GM18873 (cell line): Measurements from ENCODE around the gene C18orf32.
A peak's percentile ranks its signal among the peaks of the same experiment; 100 is the strongest.
"Not testable (repeated sequence)": the region's sequence is repeated elsewhere in the genome, so short reads cannot be mapped to it uniquely, and the experiment has no call there.

Experiments used
- ATAC-seq: cut with Tn5 transposase; IDR thresholded peaks from one replicate; pipeline ENCODE4 v1.9.1; 2021; ENCODE audit warnings: mild to moderate bottlenecking, moderate library complexity, moderate number of reproducible peaks; ENCODE audit not compliant: unreplicated experiment, low FRiP score

C18orf32 gene

DNA sequence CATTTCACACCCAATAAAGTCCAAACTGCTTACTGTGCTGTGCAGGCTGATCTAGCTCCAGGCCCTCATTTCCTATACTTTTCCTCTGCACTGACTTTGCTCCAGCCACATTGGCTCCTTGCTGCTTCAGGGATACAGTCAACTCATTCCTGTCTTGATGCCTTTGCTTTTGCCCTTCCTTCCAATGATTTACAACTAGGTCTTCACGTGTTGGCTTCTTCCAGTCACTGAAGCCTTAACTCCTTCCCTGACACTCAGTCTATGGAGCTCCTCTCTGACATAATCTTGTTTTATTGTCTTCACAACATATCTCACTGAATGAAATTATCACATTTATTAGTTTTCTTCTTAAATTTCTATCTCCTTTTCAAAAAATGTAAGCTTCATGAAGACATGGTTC is 16.9 kb upstream of the C18orf32 start:
- no peak for ATAC-seq

DNA sequence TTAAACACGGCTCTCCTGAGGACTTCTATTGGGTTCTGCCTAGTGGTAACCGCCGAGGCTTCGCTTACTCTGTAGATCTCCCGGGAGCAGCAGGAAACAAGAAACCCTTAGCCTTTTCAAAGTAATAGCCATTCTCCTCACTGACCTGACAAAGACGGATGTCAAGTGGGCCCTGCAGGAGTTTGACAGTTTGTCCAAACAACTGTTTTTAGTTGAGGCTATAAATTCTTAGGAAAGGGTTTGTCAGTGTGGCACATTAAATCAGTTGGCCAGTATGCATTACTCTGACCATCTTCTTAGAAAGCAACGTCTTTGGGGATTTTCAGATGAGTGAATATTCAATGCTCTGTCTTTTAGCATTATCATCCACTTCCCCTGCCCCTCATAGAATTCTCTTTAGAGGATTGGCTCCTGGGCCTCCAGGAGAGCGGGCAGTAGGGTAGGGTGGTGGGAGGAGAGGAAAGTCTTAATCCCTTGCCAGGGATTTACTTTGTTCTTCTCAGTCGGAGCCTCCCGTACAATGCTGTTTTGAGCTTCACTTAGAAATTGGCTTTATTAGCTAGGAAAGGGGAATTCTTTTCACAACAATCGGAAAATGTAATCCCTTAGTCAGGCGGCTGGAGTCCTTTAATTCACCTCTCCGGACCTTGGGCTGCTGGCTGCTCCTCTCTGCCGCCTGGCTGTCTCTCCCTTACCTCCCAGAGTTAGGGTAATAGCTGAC is 13.3 kb upstream of the C18orf32 start:
- ATAC-seq, result no peak

DNA sequence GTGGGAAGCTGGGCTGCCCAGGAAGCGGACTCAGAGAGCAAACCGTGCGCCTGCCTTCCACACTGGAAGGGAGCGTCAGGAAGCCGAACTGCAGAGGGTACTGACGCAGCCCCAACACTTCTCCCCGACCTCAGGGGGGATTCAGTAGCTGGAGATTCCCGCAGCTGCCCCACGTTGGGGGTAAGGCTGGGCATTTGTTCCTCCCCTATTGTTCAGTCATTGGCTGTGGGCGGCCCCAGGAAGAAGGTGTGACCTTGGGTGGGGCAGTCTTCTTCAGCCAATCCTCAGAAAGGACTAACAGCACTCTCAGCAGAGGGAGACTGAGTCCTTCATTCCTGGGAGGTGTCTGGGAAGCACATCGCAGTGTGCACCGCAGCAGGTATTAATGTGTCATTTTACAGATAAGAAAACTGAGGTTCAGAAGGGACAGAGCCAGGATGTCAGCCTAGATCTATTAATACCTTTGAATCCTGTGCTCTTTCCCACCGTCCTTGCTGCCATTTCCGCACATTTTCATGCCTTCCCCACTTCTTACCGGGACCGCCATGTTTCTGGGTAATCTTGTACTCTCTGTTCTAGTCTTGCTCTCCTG is 12.1 kb upstream of the C18orf32 start:
- no peak for ATAC-seq

DNA sequence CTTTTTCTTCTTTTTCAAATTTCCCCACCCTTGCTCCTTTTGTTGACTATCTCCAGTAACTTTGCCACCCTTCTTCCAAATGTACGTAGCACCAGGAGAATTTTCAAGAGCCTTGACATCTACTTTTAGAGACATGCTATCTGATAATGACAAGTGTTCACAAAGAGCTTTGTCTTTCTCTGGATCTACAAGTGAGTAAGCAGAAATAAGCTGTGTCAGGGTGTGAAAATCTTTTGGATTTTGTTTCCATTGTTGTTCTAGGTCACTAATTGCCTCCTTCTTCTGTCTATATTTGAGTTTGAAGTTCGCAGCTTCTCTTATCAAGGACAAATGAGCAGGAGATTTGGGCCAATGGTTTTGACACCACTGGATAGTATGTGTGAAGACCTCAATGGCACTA is 8.4 kb upstream of the C18orf32 start:
- ATAC-seq, result no peak

DNA sequence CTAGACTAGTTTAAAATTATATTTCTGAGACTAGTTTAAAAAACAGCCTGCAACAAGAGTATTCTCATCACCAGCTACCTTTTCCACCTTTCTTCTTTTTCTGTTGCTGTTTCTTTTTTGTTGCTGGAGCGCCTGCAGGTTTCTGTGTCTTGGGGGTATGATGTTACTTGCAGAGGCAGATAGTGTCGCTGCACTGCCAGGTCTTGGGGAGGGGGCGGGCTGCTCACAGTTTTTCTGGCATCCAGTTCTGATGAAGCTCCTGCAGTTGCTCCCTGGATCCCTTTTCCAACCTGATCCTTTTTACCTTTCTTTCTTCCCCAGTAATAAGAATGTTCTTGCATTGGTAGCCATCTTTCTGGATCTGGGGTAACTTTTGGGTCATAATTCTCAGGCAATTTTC is 8.0 kb upstream of the C18orf32 start:
- no peak for ATAC-seq

DNA sequence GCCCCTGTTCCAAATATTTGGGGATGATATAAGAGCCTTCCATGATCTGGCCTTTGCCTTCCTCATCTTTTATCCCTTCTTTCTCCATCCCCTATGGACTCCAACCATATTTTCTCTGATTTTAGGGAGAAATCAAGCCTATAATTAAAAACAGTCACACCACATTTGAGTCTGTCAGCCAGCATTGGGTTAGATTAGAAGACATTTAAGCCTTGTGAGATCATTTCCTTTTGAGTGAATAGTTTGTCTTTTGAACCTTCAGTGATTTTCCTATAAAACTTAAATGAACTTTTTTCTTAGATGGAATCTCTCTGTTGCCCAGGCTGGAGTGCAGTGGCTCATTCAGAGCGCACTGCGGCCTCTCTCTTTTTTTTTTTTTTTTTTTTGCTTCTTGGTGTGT is 7.6 kb upstream of the C18orf32 start:
- ATAC-seq, result no peak

DNA sequence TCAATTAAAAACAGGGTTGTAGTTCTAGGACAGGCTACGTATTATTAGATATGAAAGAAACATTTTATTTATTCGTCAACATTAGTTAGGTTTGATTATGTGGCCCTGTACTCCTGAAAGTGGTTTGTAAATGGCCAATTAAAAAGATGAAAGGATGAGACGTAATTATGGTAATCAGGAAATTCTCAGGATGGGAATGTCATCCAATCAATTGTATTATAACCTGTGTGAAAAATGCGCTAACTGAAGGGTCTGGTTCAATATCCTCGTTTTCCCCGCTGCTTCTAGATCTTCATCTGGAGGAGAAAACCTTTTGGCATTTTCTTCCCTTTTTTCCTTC is 5.6 kb upstream of the C18orf32 start:
- no peak for ATAC-seq

DNA sequence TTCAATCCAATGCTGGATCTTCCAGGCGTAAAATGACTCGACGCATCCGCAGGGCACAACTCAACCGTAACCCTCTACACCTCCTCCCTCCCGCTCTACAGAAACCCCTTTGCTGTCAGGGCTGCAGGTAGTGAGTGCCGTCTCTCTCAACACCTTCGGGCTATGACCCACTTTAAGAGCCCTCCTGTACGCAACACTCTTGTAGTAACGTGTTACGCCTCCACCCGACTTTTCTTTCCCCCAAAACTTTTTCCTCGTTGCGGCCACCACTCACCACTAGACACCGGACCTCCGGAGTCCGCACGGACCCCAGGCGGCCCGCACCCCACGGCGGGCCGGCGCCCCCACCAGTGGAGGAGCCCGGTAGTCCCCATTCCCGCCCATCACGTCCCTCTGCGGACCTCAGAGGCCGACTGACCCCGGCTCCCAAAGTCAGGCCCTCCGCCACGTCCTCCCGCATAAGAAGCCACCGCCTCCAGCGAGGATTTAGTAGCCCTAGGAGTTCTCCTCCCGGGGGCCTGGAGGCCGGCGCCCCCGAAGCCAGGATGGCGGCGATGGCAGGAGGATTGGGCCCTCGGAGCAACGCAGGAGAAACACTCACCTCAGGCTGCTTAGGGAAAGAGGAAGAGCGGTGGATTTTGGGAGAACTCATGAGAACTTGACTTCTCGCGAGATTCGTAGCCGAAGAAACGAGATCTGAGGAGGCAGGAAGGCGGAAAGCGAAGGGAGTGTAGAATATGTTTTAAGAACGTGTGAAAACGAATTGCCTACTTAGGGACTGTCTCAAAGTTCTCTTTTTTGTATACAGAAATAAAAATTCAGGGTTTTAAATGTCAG is 5.0 kb upstream of the C18orf32 start, which contains the start of gene RPL17:
Gene RPL17 (minus strand): TSS at position 609 of the 837 bp plus-strand sequence.
- ATAC-seq, result peak; percentile 48

DNA sequence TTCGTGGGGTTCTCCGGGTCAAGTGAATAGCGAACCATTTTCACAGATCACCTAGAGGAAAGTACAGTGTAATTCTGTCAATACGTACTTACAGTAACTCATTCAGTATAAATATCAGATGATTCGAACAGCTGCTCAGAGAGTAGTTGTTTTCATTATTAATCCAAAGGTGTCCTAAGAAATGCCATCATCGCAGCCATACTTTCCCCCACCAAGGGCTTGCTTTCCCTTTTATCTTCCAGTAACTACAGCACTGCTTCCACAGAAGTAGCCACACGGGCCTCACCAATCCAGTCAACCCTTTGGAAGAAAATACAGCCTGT is 4.5 kb upstream of the C18orf32 start:
- no peak for ATAC-seq

DNA sequence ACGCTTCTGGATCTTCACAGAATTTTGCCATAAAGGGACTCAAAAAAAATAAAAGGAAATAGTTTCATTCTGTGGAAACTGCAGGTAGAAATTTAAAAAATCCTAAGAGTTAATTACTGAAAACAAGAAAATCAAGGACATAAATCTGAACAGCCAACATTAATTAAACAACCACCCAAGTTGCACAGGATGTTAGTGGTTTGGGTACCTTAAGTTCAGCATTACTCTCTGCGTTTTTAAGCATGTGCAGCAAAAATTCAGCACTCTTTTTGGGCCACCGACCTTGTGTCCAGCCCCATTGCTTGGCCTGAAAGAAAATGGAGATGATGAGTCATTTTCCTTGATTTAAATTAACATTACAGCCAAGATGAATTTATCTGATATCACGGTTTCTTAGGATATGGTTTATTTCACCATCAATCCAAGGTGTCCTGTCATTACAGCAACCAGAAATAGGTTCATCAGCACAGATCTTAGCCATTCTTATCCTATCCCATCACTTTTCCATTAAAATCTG is 3.3 kb upstream of the C18orf32 start:
- no peak for ATAC-seq

DNA sequence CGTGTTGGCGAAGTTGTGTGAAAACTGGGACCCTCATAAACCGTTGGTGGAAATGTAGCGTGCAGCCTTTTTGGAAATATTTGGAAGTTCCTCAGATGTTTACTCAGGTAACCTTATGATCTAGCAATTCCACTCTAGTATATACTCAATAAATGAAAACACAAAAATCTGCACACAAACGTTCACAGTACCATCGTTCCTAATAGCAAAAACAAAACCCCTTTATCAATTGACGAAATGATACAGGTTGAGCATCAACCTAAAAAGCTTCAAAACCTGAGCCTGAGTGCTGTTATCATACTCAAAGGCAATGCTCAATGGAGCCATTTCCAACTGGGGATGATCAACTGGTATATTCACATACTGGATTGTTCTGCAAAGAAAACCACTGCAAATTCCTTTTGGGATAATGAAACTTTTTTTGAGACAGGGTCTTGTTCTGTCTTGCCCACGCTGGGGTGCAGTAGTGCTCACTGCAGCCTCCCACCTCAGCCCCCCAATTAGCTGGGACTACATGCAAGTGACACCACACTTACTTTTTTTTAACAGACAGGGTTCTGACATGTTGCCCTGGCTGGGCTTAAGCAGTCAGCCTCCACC is 777 bp upstream of the C18orf32 start:
- ATAC-seq, result no peak

DNA sequence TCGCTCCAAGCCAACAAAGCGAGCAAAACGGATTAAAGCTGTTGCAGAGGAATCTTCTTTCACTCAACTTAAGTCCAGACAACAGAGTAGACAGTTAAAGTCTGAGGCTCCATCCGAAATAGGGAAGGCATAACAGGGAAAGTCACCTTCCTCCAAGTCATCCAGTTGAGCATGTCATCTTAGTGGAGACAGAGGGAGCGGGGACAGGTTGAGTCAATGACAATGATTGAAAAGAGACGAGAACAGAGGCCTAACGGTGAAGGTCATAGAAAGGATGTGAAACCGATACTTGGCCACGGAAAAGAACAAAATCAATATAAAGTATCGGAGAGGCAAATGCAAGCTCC is 455 bp downstream of the C18orf32 start:
- ATAC-seq, result no peak

DNA sequence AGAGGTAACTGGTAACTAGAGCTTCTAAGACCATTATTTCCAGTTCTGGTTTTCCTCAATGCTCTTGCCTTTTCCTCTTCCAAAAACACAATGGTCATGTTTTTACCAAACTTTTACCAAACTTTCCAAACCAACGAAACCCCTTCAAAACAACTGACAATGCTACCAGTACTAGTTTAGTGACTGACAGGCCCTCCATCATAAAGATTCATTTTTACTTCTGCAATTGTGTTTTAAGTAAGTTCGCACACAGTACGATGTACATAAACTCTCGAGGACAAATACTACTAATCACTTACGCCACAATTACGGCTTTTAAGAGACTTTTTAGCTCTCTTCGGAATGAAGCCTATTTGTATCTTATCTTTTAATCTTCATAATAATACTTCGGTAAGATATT is 900 bp downstream of the C18orf32 start:
- ATAC-seq, result no peak

DNA sequence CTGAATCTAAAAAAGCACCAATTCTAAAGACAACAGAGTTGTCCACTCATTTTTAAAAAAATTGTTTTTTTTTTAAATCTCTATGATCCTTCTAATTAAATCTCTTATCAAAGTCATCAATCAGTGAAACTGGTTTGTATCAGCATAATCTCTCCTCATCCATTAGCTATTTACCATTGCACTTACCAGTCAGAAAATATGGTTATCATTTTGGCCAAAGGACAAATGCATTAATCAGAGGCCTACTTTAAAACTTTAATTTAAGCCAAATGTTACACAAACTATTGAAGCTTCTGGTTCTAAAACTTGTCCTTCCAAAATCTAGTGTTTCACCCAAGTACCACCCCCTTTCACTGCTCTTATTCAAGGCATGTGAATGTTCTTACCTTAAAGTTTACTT is 3.8 kb downstream of the C18orf32 start:
- ATAC-seq, result no peak

DNA sequence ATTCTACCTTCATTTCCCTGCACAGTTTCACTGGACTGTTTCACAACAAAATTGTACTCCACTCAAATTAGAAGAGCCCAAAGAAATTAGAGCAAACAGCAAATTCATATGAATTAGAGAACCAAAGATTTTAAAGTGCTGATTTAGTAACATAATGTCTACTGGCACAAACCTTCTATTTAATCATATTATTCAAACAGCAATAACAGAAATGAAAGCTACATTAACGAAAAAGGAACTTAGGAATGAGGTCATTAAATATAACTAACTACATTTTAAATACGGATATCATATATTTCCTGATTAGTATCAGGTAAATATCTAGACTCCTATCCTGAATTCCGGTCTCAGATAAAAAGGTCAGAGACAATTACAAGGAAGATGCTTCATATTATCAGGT is 5.1 kb downstream of the C18orf32 start:
- no peak for ATAC-seq

DNA sequence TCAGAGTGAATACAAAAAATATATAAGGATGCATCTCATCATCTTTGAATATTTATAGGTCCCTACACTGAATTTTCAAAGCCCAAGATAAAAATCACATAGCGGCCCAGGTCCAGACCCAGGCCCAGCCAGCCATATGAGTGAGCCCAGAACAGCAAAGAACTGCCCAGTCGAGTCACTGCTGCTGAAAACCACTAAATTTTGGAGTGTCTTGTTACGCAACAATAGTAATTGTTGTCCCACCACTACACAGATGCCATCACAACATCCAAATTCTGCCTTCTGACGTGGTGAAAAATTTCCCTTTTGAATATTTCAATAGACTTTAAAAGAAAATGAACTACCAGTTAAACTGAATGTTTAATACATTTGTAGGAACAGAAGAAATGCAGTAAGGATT is 5.7 kb downstream of the C18orf32 start:
- ATAC-seq, result no peak

DNA sequence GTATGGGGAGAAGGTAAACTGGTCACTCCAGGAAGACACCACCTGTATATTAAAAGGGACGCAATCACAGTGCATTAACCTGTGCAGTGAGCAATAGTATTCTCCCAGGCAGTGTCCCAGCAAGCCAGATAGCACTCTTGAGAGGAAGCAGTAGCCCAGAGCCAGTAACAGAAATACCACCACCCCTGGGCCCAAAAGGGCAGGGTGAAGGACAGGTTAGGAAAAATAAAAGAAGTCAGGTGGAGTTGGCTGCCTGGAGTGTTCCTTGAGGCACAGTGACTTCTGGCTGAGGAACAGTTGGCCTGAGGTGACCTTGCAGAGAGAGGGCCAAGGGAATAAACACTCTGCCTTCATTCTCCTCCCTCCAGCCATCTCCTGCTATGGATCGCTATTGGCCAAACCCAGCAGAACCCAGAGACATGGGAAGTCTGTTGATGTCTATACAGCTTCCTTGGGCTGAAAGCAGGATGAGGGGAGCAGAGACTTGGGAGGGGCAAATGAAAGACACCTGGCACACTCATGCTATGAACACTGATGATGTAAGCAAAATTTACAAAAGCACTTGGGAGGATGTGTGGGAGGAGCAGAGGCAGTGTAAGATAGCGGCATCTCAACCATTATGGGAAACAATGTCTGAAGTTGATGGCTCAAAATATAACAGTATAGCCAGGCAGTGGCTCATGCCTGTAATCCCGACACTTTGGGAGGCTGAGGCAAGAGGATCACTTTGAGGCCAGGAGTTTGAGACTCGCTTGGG is 7.5 kb downstream of the C18orf32 start:
- no peak for ATAC-seq

DNA sequence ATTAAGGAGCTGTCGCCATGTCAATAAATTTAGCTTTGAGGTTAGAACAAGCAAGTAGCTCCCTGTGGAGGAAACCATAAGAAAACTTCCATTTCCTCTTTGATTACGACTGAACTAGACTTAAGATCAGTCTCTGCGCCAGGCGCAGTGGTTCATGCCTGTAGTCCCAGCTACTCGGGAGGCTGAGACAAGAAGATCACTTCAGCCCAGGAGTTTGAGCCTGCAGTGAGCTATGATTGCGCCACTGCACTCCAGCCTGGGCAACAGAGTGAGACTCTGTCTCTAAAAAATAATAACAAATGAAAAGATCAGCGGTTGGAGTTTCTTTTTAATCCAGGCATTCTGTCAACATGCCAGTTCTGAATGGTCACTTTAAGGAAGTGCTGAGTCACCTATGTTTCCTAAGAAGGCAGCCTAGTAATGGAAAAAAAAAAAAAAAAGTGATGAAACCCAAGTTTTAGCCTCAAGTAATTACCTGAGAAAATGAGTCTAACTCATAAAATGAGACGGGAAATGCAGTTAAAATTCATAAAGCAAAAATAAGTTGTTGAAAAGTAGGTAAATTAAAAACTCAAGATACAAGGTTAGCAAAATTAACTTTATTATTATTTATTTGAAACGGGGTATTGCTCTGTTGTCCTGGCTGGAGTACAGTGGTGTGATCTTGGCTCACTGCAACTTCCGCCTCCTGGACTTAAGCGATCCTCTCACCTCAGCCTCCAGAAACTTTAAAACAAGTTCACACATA is 10.2 kb downstream of the C18orf32 start:
- no peak for ATAC-seq

DNA sequence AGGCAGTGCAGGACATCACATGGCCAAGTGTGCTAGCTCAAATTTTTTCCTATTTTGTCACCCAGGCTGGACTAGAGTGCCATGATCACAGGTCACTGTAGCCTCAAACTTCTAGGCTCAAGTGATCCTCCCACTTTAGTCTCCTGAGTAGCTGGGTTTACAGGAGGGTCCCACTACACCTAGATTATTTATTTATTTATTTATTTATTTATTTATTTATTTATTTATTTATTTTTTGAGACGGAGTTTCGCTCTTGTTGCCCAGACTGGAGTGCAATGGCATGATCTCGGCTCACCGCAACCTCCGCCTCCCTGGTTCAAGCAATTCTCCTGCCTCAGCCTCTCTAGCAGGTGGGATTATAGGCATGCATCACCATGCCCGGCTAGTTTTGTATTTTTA is 12.1 kb downstream of the C18orf32 start:
- not testable (repeated sequence) for ATAC-seq

DNA sequence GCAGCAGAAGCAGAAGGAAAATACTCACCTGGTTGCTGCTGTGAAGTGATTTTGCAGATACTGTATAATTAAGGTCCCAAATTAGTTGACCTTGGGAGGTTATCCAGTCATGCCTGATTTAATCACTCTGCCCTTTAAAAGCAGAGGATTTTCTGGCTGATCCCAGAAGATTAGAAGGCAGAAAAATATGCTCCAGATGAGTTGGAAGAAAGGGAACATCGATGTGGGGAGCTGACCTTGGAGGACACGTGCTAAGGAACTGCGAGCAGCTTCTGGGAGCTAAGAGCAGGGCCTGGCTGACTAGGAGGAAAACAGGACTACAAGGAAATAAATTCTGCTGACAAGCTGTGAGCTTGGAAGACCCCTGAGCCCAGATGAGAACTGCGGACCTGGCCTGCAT is 13.3 kb downstream of the C18orf32 start:
- no peak for ATAC-seq
